Upper lobe of left lung (tissue), 4 donors: ENCODE data around the gene TPSD1.

Experiments used
- POLR2AphosphoS5 ChIP-seq, 2 donors: sonication (generic); formaldehyde crosslinking; IDR thresholded peaks; one replicate each; pipeline ENCODE4 v1.5.1; 2017; ENCODE audit warnings: antibody characterized with exemption in 2 of 2
- TF ChIP-seq, protein P1 (sequence below), 6 experiments: fragments of 450-650 bp in 4 of 6; fragments of 200-600 bp in 2 of 6; sonication (generic) in 2 of 6; IDR thresholded peaks; one replicate each; pipeline ENCODE4 v1.5.1; 2016 to 2019; ENCODE audit warnings: antibody characterized with exemption in 6 of 6

DNA sequence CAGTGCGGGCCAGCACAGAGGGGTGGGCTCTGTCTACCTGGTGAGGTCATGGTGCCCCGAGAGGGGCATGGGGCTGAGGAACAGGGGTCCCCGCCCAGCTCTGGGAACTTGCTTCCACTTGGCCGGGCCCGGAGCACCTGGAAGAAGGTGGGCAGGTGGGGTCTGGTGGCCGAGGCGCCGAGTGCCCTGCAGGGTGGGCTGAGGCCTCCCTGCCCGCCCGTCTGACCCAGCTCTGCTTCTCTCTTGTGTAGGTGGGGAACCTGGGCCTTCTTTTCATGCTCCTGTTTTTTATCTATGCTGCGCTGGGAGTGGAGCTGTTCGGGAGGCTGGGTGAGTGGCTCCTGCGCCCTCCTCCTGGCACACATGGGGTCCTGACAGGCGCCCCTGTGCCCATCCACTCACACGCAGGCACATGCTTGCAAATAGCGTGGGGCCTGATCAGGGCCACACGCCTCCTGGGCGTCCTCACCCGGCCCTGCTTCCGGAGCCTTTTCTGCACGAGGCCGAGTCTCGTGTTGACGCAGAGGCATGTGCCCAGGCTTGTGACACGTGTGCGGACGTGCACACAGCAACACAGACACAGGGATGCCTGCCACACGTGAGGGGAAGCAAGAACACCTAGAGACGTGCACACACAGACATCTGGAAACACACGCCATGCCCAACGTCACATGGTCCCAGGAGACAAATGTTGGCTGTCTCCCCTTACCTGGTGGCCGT lies 39.0 kb upstream of the TPSD1 start:
- TF ChIP-seq, protein P1, sequence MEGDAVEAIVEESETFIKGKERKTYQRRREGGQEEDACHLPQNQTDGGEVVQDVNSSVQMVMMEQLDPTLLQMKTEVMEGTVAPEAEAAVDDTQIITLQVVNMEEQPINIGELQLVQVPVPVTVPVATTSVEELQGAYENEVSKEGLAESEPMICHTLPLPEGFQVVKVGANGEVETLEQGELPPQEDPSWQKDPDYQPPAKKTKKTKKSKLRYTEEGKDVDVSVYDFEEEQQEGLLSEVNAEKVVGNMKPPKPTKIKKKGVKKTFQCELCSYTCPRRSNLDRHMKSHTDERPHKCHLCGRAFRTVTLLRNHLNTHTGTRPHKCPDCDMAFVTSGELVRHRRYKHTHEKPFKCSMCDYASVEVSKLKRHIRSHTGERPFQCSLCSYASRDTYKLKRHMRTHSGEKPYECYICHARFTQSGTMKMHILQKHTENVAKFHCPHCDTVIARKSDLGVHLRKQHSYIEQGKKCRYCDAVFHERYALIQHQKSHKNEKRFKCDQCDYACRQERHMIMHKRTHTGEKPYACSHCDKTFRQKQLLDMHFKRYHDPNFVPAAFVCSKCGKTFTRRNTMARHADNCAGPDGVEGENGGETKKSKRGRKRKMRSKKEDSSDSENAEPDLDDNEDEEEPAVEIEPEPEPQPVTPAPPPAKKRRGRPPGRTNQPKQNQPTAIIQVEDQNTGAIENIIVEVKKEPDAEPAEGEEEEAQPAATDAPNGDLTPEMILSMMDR (IDR thresholded peaks at IDR 0.05): no peak
- TF ChIP-seq POLR2AphosphoS5 (IDR thresholded peaks at IDR 0.05): no peak
